ENCODE results near the gene C4orf50.
A peak's percentile ranks its signal among the peaks of the same experiment; 100 is the strongest.

Gene C4orf50

DNA sequence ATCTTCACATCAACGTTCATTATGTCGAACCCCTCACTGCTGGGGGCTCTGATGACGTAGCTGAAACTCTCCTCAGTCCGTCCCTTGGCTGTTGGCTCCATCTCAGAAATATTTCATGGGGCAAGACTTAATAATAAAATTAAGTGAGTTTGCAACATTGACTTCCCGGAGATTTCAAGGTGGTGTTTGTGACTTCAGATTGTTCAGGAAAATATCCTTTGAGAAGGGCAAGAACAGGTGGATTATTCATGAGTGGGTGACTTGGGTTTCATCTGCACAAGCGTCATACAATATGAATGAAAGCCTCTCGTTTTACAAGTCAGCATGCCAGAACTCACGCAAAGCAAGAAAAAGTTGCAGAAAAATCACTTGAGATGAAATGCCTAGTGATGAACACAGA, at the start of gene C4orf50:
Gene C4orf50, minus strand, starts transcription at position 101 of the 400 bp plus-strand sequence.
- intact Hi-C loops (cut with DNase I): no loop called here
- DNase-seq: no peak

DNA sequence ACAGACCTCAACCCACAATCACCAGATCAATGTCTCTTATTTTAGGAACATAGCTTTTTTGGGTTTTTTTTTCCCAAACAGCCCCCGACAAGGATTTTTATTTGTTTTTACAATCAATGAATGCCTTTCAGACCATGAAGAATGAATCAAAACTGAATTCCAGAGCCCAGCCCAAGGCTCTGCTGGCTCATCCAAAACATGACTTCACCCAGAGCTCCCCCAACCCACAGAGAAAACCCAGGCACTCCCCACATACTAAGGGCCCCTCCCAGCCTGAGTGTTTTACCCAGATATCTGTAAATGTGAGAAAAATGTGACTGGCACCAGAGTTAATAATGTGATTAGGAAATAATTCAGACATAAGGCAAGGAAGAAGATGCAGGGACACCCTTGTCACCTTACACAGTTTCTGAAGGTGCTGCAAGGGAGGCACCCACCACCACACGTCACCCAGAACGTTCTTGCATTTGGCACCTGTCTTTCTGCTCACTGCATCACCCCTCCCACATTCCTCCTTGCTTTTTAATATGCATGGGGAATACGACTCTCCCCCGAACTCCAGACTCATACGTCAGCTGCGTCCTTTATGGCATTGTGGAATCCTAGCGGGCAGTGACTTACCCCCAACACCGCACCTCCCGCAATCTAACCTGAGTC, 47.8 kb upstream of the C4orf50 start:
- DNase-seq: peak in 1 of 10 donors; percentile 51
- intact Hi-C loops (cut with DNase I): no loop called here

DNA sequence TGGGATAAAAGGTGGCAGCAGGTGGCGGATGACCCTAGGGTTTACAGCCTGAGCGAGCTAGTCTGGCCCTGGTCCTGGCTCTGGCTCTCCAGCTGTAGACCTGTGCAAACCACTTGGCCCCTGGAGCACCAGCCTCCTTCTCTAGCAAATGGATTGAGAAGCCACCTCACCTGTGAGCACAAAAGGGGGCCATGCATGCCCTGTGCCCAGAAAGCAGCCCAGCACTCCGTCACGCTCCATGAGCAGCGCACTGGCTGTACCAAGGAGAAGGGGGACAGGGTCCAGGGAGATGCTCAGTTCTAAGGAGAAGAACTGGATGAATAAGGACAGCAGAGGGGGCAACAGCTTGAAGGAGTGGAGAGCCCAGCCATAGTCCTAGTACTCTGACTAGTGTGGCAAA, 46.9 kb upstream of the C4orf50 start:
- intact Hi-C loops (cut with DNase I): no loop called here
- DNase-seq: peak in 1 of 10 donors; percentile 61

DNA sequence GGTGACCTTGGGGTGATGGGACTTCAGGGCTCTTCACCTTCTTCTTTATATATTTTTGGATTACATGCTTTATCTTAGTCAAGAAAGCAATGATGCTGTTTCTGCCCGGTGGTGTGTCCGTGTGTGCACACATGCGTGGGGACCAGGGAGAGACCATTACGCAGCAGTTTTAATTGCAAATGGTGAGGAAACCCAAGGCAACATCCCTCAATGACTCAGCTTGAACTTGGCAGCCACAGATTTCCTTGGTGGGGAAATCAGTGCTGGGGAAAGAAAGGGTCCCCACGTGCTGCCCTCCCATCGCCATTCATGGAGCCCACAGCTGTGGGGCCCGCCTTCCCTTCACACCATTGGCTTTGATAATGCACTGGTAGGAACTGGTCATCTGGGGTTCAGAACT, 46.2 kb upstream of the C4orf50 start:
- intact Hi-C loops (cut with DNase I): no loop called here

DNA sequence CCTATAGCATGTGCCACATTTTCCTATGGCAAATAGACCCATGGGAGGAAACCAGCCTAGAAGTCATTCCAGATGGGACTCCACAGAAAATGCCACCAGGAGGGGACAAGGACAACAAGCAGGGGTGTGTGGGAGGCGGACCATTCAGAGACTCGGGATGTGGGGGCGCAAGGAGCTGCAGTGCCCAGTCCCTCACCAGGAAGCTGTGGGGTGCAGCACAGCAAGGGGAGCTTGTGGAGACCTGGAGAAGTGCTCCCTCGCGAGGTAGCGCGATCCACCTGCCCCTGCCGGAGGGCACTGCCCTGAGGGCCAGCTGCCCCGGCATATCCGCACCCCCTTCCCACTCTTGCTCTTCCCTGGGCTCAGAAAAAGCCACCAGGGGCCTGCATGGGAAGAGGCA, 45.5 kb upstream of the C4orf50 start:
- intact Hi-C loops (cut with DNase I): no loop called here
- DNase-seq: peak in 2 of 10 donors; percentile 77 to 79

More for the DNA sequence above, 46.2 kb upstream of the C4orf50 start:
- DNase-seq: peak in 1 of 10 donors; percentile 39

DNA sequence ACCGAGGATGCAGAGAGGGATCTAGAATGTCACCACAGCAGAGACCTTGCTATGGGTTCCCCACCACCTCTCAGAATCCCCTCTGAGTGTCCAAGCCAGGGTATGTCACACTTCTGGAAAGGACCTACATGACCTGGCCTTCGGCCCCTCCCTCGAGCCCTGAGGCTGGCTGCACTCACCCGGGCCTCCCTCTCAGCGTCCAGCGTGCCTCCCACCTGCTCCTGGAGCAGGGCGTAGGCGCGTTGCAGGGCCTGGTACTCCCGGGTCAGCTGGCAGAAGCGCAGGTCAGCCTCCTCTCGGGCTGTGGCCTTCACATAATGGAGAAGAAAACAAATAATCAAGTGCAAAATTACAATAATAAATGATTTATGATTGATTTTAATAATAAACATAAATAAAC, 43.9 kb upstream of the C4orf50 start:
- peak in 1 of 10 donors; percentile 49 for DNase-seq
- intact Hi-C loops (cut with DNase I): no loop called here

DNA sequence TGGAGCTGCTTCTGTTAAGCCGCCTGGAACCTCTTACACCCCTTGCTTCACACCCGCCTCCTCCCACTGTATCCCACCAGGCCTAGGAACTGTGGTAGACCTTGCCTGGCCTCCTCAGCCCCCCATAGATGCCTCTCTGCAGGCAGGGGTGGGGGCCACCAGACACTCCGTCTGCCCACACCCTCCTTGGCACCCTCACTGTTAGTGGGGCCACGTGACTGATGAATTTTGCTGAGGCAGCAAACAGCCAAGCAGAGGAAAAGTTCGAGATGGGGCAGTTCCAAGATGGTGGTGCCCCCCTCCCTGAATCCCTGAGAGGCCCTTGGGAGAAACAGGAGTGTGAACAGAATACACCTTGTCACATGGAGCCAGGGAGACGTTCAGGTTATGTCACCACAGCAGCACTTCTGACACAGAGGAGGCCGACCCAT, 41.2 kb upstream of the C4orf50 start:
- intact Hi-C loops (cut with DNase I): no loop called here
- peak in 1 of 10 donors; percentile 67 for DNase-seq

DNA sequence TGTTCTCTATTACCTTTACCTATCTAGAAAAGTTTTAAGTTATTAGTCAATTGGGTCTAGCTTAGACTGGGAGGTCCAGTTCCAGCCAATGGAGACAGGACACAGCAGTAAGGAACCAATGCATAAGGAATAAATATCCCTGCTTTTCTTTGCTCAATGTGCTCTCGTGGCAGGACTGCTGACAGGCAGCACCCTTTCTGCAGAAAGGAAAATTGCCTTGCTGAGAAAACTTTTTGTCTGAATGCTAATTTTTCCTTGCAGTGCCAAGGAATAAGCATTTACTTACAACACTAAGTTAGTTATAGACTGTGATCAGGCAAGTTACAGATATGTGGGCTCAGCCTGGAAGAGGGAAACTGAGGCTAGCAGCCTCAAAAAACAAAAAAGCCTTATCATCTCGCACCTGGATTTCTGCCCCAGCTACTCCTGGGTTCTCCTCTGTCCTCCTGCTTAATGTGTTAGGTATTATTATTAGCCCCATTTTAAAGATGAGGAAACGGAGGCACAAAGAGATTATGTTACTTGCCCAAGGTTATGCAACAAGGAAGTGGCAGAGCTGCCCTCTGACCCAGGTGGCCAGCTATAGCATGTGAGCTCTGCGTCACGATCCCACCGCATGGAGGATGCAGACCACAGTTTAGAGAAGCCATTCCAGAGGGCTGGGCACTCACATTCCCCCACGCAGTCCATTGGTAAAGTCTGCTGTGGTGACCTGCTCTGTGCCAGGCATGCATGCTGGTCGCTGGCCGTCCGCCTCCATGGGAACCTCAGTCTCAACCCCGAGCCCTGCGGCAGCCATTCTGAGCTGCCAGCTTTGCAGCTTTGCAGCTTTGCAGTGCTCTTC, 40.5 kb upstream of the C4orf50 start:
- intact Hi-C loops (cut with DNase I): no loop called here
- DNase-seq: peak in 1 of 10 donors; percentile 66

DNA sequence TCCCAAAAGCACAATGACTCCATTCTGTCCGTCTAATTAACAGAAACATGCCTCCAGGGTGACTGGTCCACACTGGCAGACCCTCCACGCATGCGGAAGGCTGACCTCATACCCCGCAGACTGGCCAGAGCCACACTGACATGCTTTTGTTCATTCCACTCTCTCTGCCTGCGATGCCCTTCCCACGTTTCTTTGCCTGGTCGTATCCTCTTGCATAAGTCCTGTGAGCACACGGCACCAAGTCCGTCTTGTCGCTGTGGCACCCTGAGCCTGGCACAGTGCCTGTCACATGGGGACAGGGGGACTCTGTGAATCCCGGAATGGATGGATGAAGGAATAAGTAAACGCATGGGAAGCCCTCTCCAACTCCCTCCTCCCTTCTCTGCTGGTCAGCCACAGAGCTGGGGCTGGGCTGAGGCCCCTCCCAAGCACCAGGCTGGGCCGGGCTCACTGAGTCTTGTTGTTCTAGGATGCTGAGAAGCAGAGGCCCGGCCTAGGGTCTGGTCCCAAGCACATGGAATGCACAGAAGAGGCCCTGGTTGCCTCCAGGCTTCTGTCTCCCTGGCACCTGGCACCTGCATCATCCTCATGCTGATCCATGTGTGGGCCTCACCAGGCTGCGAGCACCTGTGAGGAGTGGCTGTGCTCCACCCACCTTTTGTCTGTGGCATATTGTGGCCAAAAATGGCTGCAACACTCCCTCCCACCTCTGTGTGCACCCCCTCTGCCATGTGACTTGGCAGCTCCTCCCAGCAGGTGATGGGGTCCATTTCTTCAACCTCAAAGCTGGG, 38.9 kb upstream of the C4orf50 start:
- peak in 5 of 10 donors; percentile 21 to 92 (median 30) for DNase-seq
- intact Hi-C loops (cut with DNase I): no loop called here

DNA sequence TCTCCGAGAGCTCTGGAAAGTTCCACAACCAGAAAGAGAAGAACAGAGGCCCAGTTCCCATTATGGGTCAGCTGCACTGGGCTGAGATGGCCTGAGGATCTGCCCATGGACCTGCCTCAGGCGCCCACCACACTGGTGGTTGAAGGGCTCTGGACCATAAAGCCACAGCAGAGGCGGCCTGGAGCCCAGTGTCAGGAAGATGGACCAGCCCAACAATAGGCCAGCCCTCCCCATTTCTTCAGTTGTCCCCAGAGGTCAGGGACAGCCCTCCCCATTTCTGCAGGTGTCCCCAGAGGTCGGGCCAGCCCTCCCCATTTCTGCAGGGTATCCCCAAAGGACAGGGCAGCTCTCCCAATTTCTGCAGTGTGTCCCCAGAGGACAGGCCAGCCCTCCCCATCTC, 37.2 kb upstream of the C4orf50 start:
- intact Hi-C loops (cut with DNase I): no loop called here

DNA sequence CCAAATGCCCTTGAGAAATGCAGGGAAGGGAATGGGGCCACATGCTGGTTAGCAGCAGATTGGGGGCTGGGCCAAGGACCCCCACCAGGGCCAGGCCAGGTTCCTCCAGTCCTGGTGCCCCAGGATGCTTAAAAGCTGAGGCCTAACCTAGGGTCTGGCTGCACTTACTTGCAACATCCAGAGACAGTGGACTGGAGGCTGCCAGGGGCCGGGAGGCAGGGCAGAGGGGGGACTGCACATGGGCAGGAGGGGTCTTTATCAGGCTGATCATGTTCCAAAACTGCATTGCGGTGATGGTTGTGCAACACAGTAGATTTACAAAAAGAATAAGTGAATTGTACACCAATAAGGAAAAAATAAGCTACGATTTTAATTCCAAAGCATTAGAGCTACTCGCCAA, 36.8 kb upstream of the C4orf50 start:
- DNase-seq: no peak
- intact Hi-C loops (cut with DNase I): no loop called here

More for the DNA sequence above, 37.2 kb upstream of the C4orf50 start:
- no peak for DNase-seq

DNA sequence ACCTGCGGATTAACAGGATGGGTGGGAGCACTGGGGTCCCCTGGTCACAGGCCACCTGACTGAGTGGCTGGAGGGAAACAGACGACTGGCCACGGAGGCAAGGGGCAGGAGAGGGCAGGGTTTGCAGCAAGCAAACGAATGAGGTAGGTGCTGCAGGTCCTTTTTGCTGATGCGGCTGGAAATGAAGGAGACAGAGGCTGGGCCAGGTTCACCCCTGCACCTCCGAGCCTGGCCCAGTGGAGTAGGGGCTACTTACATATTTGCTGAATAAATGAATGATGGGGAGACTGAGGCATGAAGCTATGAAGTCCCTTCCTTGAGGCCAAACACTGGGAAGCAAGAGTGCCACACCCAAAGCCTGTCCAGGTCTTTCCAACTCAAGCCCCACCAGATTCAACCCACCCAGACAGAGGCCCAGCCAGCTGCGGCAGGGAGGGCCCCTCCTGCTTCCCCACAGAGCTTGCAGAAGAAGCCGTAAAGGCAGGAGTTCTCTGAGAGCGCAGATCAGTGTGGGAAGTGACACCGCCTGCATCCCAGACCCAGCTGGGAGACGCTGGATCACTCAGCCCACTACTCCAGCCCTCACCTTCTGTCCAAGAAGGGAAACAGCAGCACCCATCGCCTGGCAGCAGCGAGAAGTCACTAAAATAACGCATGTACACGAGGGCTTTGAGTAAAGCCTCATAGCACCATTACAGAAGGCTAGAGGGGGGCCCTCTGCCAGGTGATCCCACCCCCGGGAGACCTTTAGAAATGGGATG, 36.1 kb upstream of the C4orf50 start:
- intact Hi-C loops (cut with DNase I): no loop called here
- DNase-seq: peak in 5 of 10 donors; percentile 36 to 90 (median 55)

DNA sequence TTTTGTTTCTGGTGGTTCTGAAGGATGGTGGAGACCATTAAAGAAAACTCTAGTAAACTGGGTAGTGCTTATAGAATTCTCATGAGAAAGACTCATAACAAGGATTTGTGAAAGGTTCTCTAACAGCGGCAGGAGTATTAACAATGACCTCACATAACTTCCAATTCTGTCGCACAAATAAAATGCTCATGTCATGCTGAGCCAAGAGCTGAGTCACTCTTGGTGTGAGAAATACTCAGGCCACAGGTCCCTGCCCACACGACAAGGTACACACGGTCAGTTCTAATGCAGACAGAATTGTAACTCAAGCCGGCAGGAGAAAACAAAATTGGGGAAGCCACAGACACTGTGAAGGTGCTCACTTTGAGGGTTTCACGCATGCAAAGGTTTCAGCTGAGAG, 34.4 kb upstream of the C4orf50 start:
- DNase-seq: no peak
- intact Hi-C loops (cut with DNase I): no loop called here

DNA sequence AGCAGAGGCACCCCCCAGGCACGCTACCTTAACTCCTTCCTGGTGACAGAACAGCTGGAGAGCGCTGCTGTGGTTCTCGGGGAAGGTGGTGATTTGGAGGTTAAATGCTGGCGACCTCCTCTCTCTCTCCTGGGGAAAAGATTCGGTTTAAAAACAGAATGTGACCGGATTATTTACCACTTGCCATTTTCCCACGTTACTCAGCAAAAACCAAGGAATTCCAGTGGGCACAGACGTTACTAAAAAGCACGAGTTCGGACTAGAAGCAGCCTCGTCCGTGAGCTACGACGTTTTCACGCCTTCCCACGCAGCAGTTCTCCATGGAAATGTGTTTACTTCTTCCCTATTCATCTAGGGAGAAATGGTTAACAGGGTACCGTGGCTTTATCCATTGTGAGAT, 32.3 kb upstream of the C4orf50 start:
- DNase-seq: peak in 1 of 10 donors; percentile 81
- intact Hi-C loops (cut with DNase I): no loop called here

DNA sequence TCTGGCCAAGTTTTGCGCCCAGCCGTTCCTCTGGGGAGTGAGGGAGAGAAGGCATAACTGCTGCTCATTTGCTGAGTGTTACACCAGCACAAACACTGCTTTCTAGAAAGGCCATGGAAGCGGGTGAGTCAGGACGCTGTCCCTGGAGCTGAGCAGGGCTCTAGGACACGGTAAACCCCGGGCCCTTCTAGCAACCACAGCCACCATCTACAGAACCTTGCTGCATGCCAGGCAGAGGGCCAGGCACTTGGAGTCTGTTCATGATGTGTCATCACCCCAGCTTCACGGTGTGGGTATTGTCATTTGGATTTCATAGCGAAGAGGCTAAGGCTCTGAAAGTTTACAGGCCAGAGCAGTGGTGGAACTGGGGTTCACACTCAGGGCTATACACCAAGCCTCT, 31.8 kb upstream of the C4orf50 start:
- intact Hi-C loops (cut with DNase I): no loop called here
- peak in 1 of 10 donors; percentile 80 for DNase-seq

DNA sequence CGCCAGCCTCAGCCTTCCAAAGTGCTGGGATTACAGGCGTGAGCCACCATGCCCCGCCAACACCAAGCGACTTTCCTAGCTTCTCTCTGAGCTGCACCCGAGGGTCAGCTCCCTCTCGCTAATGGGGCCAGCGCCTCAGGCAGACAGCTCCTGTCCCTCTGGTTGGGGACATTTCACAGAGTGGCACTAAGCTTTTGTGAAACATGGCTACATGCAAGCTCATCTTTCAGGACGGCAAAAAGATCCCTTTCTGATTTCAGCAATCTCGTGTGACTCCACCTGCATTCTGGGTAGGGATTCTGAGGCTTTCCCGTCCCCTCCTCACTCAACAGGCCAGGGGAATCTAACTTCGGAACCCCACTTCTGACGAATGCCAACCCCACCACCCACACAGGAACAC, 31.0 kb upstream of the C4orf50 start:
- intact Hi-C loops (cut with DNase I): no loop called here
- DNase-seq: peak in 1 of 10 donors; percentile 70

DNA sequence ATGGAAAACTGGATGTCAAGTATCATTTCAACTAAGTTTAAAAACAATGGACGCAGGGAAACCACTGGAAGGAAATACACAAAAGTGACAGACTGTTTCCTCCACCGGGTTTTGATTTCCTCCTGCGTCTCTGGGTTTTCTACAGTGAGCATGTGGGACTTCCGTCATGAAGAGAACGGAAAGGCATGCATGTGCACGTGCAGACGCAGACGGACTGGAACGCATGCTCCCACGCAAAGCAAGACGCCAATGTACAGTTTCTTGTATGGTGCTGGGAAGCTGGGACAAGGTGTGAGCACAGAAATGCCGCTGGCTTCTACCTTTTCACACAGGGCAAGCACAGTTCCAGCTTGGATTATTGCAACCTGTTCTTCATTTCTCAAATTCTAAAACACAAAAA, 30.3 kb upstream of the C4orf50 start:
- intact Hi-C loops (cut with DNase I): no loop called here
- DNase-seq: no peak

DNA sequence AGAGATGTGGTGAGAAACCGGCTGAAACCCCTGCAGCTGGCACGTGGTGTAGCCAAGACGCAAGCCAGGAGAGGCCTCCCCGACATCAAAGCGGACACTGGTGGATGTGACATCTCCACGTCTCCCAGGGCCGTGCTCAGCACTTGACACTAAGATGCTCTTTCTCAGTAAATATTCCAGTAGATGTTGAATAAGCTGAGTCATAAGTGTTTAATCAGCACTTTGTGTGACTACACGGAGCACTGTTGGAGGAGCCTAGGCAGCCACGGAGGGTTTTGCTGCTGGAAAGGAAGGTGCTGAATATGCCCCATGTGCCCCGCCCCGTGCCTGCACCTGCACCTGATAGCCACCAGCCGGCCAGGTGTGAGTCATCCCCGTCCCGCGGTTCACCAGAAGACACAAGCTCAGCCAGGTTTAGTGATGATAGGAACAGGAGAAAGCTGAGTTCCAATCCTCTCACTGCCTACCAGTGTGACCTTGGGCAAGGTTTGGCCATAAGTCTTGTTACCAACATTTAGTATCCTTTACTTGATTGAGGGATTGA, 29.0 kb upstream of the C4orf50 start:
- peak in 2 of 10 donors; percentile 66 to 75 for DNase-seq
- intact Hi-C loops (cut with DNase I): no loop called here

DNA sequence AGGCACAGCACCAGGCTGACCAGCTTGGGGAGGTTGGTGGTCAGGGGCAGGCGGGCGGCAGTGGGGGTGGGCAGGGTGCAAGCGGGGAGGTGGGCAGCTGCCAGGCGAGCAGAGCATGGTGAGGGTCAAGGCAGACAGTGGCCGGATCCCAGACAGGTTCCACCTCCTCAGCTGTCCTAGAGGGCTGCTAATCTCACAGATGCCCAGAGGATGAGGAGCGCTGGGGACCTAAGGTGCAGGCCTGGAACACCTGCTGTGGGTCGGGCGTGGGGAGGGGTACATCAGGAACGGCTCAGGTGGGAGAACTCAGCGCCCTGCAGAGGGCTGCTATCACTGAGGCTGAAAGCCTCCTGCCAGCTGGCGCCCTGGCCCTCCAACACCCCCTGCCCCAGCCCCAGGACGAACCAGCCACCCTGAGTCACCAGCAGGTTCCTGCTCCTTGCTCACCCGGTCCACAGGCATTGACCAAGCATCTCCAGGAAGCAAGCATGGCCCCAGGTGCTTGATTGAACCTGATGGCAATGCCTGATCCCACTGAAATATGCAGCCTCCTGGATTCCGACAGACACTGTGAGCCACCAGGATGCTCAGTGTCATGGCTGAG, 28.4 kb upstream of the C4orf50 start:
- peak in 2 of 10 donors; percentile 65 to 77 for DNase-seq
- intact Hi-C loops (cut with DNase I): no loop called here
